Fibroblast of the aortic adventitia (primary cell): ENCODE measurements around the gene LGALS3BP. TPM values are rescaled to one million over a fixed set of nuclear protein-coding genes. Genes with fewer than 3 reads are reported as not detected.

Experiments used
- DNase-seq: peaks from one replicate; pipeline ENCODE4 v3.0.0-alpha.2; 2010; ENCODE audit warnings: low read depth
- H3K4me3 ChIP-seq: 2 replicates; pipeline ENCODE4 v1.5.1; 2011; ENCODE audit warnings: low read depth, mild to moderate bottlenecking, control low read depth, low read length, moderate library complexity
- CTCF ChIP-seq: IDR thresholded peaks from 2 replicates; pipeline ENCODE4 v1.5.1; 2011; ENCODE audit warnings: mild to moderate bottlenecking, low read length, control low read depth, inconsistent platforms; ENCODE audit not compliant: insufficient read depth
- total RNA-seq: library from RNA; depleted of rRNA; stranded (reverse); fragments of >200 nt; gene quantifications from 2 replicates; pipeline ENCODE4 v1.2.3, GENCODE V29; 2012; ENCODE audit warnings: low replicate concordance

LGALS3BP gene
- total RNA-seq, 1 donor: 87.2 TPM

DNA sequence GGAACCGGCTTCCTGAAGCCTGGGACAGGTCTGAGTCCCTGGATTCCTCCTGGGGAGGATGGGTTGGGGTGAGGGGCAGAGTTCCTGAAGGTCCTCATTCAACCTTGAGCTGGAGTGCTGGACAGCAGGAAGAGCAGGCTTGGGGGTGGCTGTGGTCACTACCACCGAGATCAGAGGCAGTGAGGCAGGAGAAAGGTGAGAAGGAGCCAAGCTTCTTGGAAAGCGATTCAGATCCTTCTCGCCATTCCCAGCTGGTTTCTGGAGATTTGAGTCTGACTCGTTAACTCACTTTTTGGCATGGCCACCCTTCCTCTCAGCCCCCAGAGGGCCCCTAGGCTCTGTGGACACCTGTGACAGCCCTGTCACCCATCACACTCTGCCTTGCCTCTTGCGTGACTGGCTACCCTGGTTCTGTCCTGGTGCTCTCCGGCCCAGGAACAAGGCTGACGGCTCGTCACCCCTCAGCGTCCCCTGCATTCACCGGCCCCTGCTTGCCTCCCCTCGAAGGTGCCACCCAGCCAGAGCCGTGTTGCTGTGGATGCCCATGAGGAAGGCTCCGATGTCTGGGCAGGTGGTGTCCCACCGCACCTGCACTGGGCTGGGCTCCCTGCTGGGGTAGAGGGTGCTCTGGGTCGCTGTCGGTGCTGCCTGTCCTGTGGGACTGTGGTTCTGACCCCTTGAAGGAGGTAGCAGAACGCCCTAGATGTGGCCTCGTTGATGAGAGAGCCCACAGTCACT lies 44.9 kb downstream of the LGALS3BP start:
- H3K4me3 ChIP-seq: peak overlapping the region; percentile 46
- no peak for TF ChIP-seq CTCF
- peak; percentile 56 for DNase-seq

GRCh38 chr17:78933959-78934568 lies 45.7 kb downstream of the LGALS3BP start:
- peak; percentile 99 for DNase-seq
- TF ChIP-seq CTCF: no peak
- peak overlapping the region; percentile 50 for H3K4me3 ChIP-seq

DNA sequence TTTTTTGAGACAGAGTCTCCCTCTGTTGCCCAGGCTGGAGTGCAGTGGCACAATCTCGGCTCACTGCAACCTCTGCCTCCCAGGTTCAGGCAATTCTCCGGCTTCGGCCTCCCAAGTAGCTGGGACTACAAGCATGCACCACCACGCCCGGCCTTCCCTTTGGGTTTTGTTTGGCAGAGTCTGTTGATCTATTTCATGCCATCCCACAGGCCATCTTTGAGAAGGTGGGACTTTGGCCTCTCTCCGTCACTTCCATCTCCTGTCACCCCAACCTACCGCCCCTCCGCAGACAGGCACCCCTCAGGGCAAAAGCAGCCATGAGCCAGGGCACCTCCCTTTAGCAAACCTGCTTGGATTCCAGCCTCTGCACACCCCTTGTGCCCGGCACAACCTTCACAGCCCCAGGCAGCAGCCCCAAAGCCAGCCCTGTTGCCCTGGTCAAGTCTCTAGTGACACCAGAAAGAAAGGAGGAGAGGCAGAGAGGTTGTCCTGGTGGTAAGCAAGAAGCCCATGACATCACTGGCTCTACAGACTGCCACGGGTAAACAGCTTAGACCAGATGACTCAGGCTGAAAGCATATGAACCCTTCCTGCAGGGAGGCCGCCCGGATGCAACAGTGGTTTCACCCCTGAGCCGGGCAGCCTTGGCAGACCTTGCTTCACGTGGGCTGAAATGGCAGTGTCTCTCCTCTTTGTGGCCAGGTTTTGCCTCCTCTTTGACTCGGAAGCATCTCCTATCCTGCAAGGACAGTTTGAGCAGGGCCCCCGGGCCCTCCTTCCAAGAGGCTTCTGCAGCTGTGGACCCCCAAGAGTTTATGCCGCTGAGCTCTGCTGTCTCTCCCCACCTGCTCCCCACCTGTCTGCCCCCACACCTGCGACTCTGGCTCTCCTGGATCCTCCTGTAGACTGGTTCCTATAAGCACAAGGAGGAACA lies 46.4 kb downstream of the LGALS3BP start:
- peak; percentile 95 for DNase-seq
- H3K4me3 ChIP-seq: peak overlapping the region; percentile 50
- no peak for TF ChIP-seq CTCF

DNA sequence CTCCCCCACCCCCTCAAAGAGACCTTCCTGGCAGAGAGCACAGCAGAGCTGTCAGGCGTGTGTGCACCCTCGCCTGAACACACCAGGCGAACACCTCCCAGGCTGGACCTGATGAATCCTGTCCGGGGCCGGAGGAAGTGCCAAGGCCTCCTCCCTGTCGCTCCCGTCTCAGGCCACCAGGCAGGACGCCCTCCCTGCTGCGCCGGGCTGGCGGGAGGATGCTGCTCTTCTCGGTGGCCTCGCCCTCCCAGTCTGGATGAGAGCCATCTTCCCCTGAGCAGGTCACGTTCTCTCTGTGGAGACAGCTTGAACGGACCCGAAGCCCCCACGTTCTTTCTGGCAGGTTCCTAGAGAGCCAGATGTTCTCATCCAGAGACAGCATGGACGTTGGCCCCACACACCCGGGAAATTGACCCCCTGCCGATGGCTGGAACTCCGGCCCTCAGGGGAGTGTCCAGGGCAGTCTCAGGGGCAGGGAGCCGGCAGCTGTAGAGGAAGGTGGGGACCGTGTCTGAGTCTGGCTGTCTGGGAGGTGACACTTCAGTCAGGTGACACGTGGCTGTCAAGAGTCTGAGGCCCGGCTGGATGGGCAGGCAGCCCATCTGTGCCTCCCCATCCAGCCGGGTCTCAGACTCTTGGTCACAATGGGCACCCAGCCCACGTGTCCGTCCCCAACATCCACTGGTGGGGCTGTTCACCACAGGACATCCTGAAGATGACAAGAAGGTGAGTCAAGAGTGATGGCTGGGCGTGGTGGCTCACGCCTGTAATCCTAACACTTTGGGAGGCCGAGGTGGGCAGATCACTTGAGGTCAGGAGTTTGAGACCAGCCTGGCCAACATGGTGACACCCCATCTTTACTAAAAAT lies 49.6 kb downstream of the LGALS3BP start:
- no peak overlapping the region for H3K4me3 ChIP-seq
- TF ChIP-seq CTCF: no peak
- no peak for DNase-seq

- H3K4me3 ChIP-seq: peak overlapping the region; percentile 85
- TF ChIP-seq CTCF: no peak
- DNase-seq: peak; percentile 89
Measured at GRCh38 chr17:78925662-78926555, 53.8 kb downstream of the LGALS3BP start.
